Testis (tissue), 2 donors: ENCODE results near the gene KCNG2.

Source experiments
- CTCF ChIP-seq, 3 experiments: fragments of 450-650 bp in 2 of 3; fragments of 200-600 bp in 1 of 3; sonication (generic) in 1 of 3; IDR thresholded peaks; one replicate each; pipeline ENCODE4 v1.5.1; 2016 to 2019; ENCODE audit warnings: antibody characterized with exemption in 3 of 3, mild to moderate bottlenecking in 2 of 3, moderate library complexity in 1 of 3
- POLR2A ChIP-seq: fragments of 450-650 bp; IDR thresholded peaks from one replicate; pipeline ENCODE4 v1.6.1; 2017; ENCODE audit warnings: antibody characterized with exemption, mild to moderate bottlenecking, moderate library complexity

GRCh38 chr18:79928563-79928960 lies 130.8 kb downstream of the KCNG2 start:
- no peak for TF ChIP-seq CTCF (IDR thresholded peaks at IDR 0.05)
- TF ChIP-seq POLR2A, result no peak
